Measurements from ENCODE around the gene SLC47A1.

SLC47A1 gene

GRCh38 chr17:19541445-19541844 is 7.8 kb downstream of the SLC47A1 start:
- no peak for TF ChIP-seq ESRRG (CRISPR knock-in tag; IDR thresholded peaks at IDR 0.05)
- ATAC-seq = no peak

GRCh38 chr17:19542247-19542646 is 8.6 kb downstream of the SLC47A1 start:
- TF ChIP-seq TOX (CRISPR knock-in tag; IDR thresholded peaks at IDR 0.05; ENCODE audit: borderline replicate concordance) (no peak), ZC3H10 (CRISPR knock-in tag; IDR thresholded peaks at IDR 0.05) (no peak), OSR1 (CRISPR knock-in tag; IDR thresholded peaks at IDR 0.05) (no peak), CSDC2 (CRISPR knock-in tag; IDR thresholded peaks at IDR 0.05) (no peak), RARB (CRISPR knock-in tag; IDR thresholded peaks at IDR 0.05) (no peak), CREB5 (CRISPR knock-in tag; IDR thresholded peaks at IDR 0.05; ENCODE audit: low read depth) (no peak), ARNTL (CRISPR knock-in tag; IDR thresholded peaks at IDR 0.05; ENCODE audit: borderline replicate concordance, low read depth) (no peak), PATZ1 (CRISPR knock-in tag; IDR thresholded peaks at IDR 0.05; ENCODE audit: borderline replicate concordance) (no peak), PPARA (CRISPR knock-in tag; IDR thresholded peaks at IDR 0.05; ENCODE audit: borderline replicate concordance) (no peak), ZFP3 (CRISPR knock-in tag; IDR thresholded peaks at IDR 0.05) (no peak), ZNF565 (CRISPR knock-in tag; conservative IDR thresholded peaks at IDR 0.05; ENCODE audit: low read depth) (no peak), ZFP30 (CRISPR knock-in tag; IDR thresholded peaks at IDR 0.05) (no peak), TSHZ2 (CRISPR knock-in tag; IDR thresholded peaks at IDR 0.05) (no peak), SNAI2 (CRISPR knock-in tag; IDR thresholded peaks at IDR 0.05) (no peak), GLIS3 (CRISPR knock-in tag; IDR thresholded peaks at IDR 0.05) (no peak), ZNF8 (CRISPR knock-in tag; IDR thresholded peaks at IDR 0.05) (no peak), CSRNP3 (CRISPR knock-in tag; IDR thresholded peaks at IDR 0.05) (no peak)
- ATAC-seq = no peak

- TF ChIP-seq ZFP30 (CRISPR knock-in tag; IDR thresholded peaks at IDR 0.05) (no peak), PATZ1 (CRISPR knock-in tag; IDR thresholded peaks at IDR 0.05; ENCODE audit: borderline replicate concordance) (no peak), SNAI2 (CRISPR knock-in tag; IDR thresholded peaks at IDR 0.05) (no peak), CSDC2 (CRISPR knock-in tag; IDR thresholded peaks at IDR 0.05) (no peak), PPARA (CRISPR knock-in tag; IDR thresholded peaks at IDR 0.05; ENCODE audit: borderline replicate concordance) (no peak), BACH2 (CRISPR knock-in tag; IDR thresholded peaks at IDR 0.05; ENCODE audit: borderline replicate concordance) (no peak), TSHZ2 (CRISPR knock-in tag; IDR thresholded peaks at IDR 0.05) (no peak), ZNF8 (CRISPR knock-in tag; IDR thresholded peaks at IDR 0.05) (no peak), RARB (CRISPR knock-in tag; IDR thresholded peaks at IDR 0.05) (no peak), ZNF70 (CRISPR knock-in tag; IDR thresholded peaks at IDR 0.05) (no peak), ARNTL (CRISPR knock-in tag; IDR thresholded peaks at IDR 0.05; ENCODE audit: borderline replicate concordance, low read depth) (no peak), ESRRG (CRISPR knock-in tag; IDR thresholded peaks at IDR 0.05) (no peak)
- no peak for ATAC-seq
Measured at GRCh38 chr17:19544366-19544765, 10.7 kb downstream of the SLC47A1 start.

All from SK-N-SH treated with all-trans-retinoic acid at 6 μM for 48 hours (cell line).